OCI-LY7 (cell line): ENCODE data around the gene FOXM1. TPM values are rescaled to one million over a fixed set of nuclear protein-coding genes. Genes with fewer than 3 reads are reported as not detected.

Experiments
- BruUV-seq: library from RNA; stranded (reverse); fragments of 400-500 nt; replicated peaks from 2 replicates; lab custom pipeline; 2021; lab: Mats Ljungman, UMichigan
- CTCF ChIA-PET: fragments of 300-600 bp; sonication (Branson Sonifier 250); formaldehyde crosslinking; loops from one replicate; lab custom pipeline; 2022; ENCODE audit warnings: antibody characterized with exemption; ENCODE audit not compliant: unreplicated experiment; lab: Charles Lee
- POLR2A ChIA-PET: fragments of 300-600 bp; sonication (Branson Sonifier 250); formaldehyde crosslinking; loops from one replicate; lab custom pipeline; 2022; ENCODE audit warnings: antibody characterized with exemption; lab: Charles Lee
- DNase-seq: peaks from one replicate; pipeline ENCODE4 v3.0.0-alpha.2; 2015; ENCODE audit warnings: low spot score
- H2AFZ ChIP-seq: fragments of 200-600 bp; sonication (generic), shearing (Covaris generic); 2 replicates; pipeline ENCODE4 v1.6.1; 2014; ENCODE audit warnings: mild to moderate bottlenecking, antibody characterized with exemption, low read length, moderate library complexity
- H3K27ac ChIP-seq: fragments of 200-600 bp; sonication (generic); 2 replicates; pipeline ENCODE4 v1.5.1; 2014; ENCODE audit warnings: mixed run types, low read depth, mild to moderate bottlenecking, moderate library complexity, low read length, inconsistent platforms; ENCODE audit not compliant: poor library complexity, severe bottlenecking
- H3K36me3 ChIP-seq: fragments of 200-600 bp; sonication (generic); 2 replicates; pipeline ENCODE4 v1.6.1; 2014; ENCODE audit warnings: mild to moderate bottlenecking, antibody characterized with exemption, low read length, moderate library complexity, mixed read lengths; ENCODE audit not compliant: insufficient read depth
- H3K4me1 ChIP-seq: fragments of 200-600 bp; sonication (generic); 2 replicates; pipeline ENCODE4 v1.5.1; 2014; ENCODE audit warnings: mild to moderate bottlenecking, low read length; ENCODE audit not compliant: insufficient read depth, poor library complexity, severe bottlenecking
- H3K4me2 ChIP-seq: fragments of 200-600 bp; sonication (generic); 2 replicates; pipeline ENCODE4 v1.6.1; 2014; ENCODE audit warnings: mild to moderate bottlenecking, low read length
- H3K4me3 ChIP-seq: fragments of 200-600 bp; sonication (generic); 2 replicates; pipeline ENCODE4 v1.5.1; 2014; ENCODE audit warnings: mild to moderate bottlenecking, low read depth, low read length; ENCODE audit not compliant: poor library complexity, severe bottlenecking
- H3K79me2 ChIP-seq: fragments of 200-600 bp; sonication (generic); 2 replicates; pipeline ENCODE4 v1.6.1; 2016; ENCODE audit warnings: low read depth, mild to moderate bottlenecking, low read length, moderate library complexity, mixed read lengths; ENCODE audit not compliant: insufficient read depth
- H3K9me2 ChIP-seq: fragments of 200-600 bp; sonication (generic); 2 replicates; pipeline ENCODE4 v1.6.1; 2016; ENCODE audit warnings: mild to moderate bottlenecking, low read length, mixed read lengths; ENCODE audit not compliant: insufficient read depth
- H3K9me3 ChIP-seq: fragments of 200-600 bp; sonication (generic); 2 replicates; pipeline ENCODE4 v1.6.1; 2014; ENCODE audit warnings: mild to moderate bottlenecking, mixed run types, low read length, mixed read lengths
- H4K20me1 ChIP-seq: fragments of 200-600 bp; sonication (generic); 2 replicates; pipeline ENCODE4 v1.6.1; 2014; ENCODE audit warnings: mild to moderate bottlenecking, antibody characterized with exemption, low read length, moderate library complexity, mixed read lengths; ENCODE audit not compliant: insufficient read depth
- CTCF ChIP-seq: fragments of 200-600 bp; sonication (generic); conservative IDR thresholded peaks from 2 replicates; pipeline ENCODE4 v1.5.1; 2014; ENCODE audit warnings: mild to moderate bottlenecking, antibody characterized with exemption, low read length, moderate library complexity, mixed read lengths
- EZH2phosphoT487 ChIP-seq: fragments of 200-600 bp; sonication (generic); IDR thresholded peaks from 2 replicates; pipeline ENCODE4 v1.6.1; 2018; ENCODE audit warnings: low read depth, borderline replicate concordance, mild to moderate bottlenecking, mixed run types, antibody characterized with exemption, low read length, moderate library complexity, mixed read lengths
- intact Hi-C: fragments of 100-400 bp; cut with micrococcal nuclease; formaldehyde crosslinking; loops from one replicate; pipeline ENCODE4 v1.10.0; 2022; ENCODE audit not compliant: unreplicated experiment
- total RNA-seq, 2 experiments: library from RNA; depleted of rRNA in 1 of 2; stranded (reverse); fragments of >200 nt in 1 of 2; shearing (Covaris generic) in 1 of 2; gene quantifications; 2 replicates each; pipeline ENCODE4 v1.2.3, GENCODE V29; 2014 to 2022

FOXM1 gene
- total RNA-seq, 2 experiments from 2014 or later = 109 to 173 TPM

GRCh38 chr12:2829275-2829674, 47.7 kb downstream of the FOXM1 start:
- no peaks in the 10 kb centered on the region for H3K9me2 ChIP-seq
- no peak overlapping the region for H2AFZ ChIP-seq
- no peaks in the 10 kb centered on the region for H3K4me1 ChIP-seq
- H3K4me2 ChIP-seq = no peak overlapping the region
- no peak overlapping the region for H3K27ac ChIP-seq
- H3K36me3 ChIP-seq = peaks cover 56% of the 10 kb centered on the region
- POLR2A ChIA-PET = no interaction called here
- BruUV-seq = no TSS peak
- no peak overlapping the region for H3K4me3 ChIP-seq
- no peak for DNase-seq
- CTCF ChIA-PET = no interaction called here
- no peaks in the 10 kb centered on the region for H3K9me3 ChIP-seq
- no peaks in the 10 kb centered on the region for H4K20me1 ChIP-seq
- intact Hi-C loops = no loop called here
- no peak for TF ChIP-seq CTCF
- no peak for TF ChIP-seq EZH2phosphoT487
- no peaks in the 10 kb centered on the region for H3K79me2 ChIP-seq

GRCh38 chr12:2826721-2827515, 50.1 kb downstream of the FOXM1 start:
- H4K20me1 ChIP-seq = no peaks in the 10 kb centered on the region
- H2AFZ ChIP-seq = no peak overlapping the region
- H3K4me1 ChIP-seq = no peaks in the 10 kb centered on the region
- no peak overlapping the region for H3K4me2 ChIP-seq
- no peaks in the 10 kb centered on the region for H3K79me2 ChIP-seq
- no TSS peak for BruUV-seq
- ChIA-PET POLR2A (no interaction called here), CTCF (no interaction called here)
- DNase-seq = no peak
- no peaks in the 10 kb centered on the region for H3K9me2 ChIP-seq
- H3K4me3 ChIP-seq = no peak overlapping the region
- no peaks in the 10 kb centered on the region for H3K9me3 ChIP-seq
- no peak for TF ChIP-seq EZH2phosphoT487
- intact Hi-C loops = no loop called here
- peaks cover 80% of the 10 kb centered on the region for H3K36me3 ChIP-seq
- no peak overlapping the region for H3K27ac ChIP-seq

- no peak for DNase-seq
- intact Hi-C loops = no loop called here
- no peak overlapping the region for H3K4me2 ChIP-seq
- no peaks in the 10 kb centered on the region for H3K9me2 ChIP-seq
- H3K79me2 ChIP-seq = no peaks in the 10 kb centered on the region
- no peaks in the 10 kb centered on the region for H4K20me1 ChIP-seq
- no peak overlapping the region for H2AFZ ChIP-seq
- H3K27ac ChIP-seq = no peak overlapping the region
- H3K36me3 ChIP-seq = peaks cover 86% of the 10 kb centered on the region
- ChIA-PET POLR2A (no interaction called here), CTCF (no interaction called here)
- no TSS peak for BruUV-seq
- no peak overlapping the region for H3K4me3 ChIP-seq
- H3K4me1 ChIP-seq = no peaks in the 10 kb centered on the region
- H3K9me3 ChIP-seq = no peaks in the 10 kb centered on the region
- TF ChIP-seq EZH2phosphoT487 (no peak), CTCF (no peak)
These were observed 50.9 kb downstream of the FOXM1 start for GRCh38 chr12:2826036-2826435.
